SU-DHL-6 (cell line): ENCODE measurements around the gene MRPL42.

Experiments
- H2AFZ ChIP-seq: fragments of 200-600 bp; sonication (generic); 2 replicates; pipeline ENCODE4 v1.6.1; 2014; ENCODE audit warnings: low read depth, mild to moderate bottlenecking, moderate library complexity, mixed read lengths, antibody characterized with exemption, low read length; ENCODE audit not compliant: severe bottlenecking
- H3F3A ChIP-seq: fragments of 200-600 bp; shearing (Covaris generic); 2 replicates; pipeline ENCODE4 v1.6.0; 2016; ENCODE audit warnings: antibody characterized with exemption, mild to moderate bottlenecking; ENCODE audit not compliant: insufficient read depth
- H3K27ac ChIP-seq: fragments of 200-600 bp; sonication (generic); 2 replicates; pipeline ENCODE4 v1.5.1; 2016; ENCODE audit warnings: low read depth, mild to moderate bottlenecking, low read length, moderate library complexity, mixed read lengths
- H3K27me3 ChIP-seq: fragments of 200-600 bp; sonication (generic), shearing (Covaris generic); 2 replicates; pipeline ENCODE4 v1.6.0; 2014; ENCODE audit warnings: mild to moderate bottlenecking, low read length
- H3K36me3 ChIP-seq: fragments of 200-600 bp; sonication (generic); 2 replicates; pipeline ENCODE4 v1.6.1; 2014; ENCODE audit warnings: mild to moderate bottlenecking, low read length, mixed read lengths
- H3K4me2 ChIP-seq: fragments of 300-600, 200-600 bp; shearing (Covaris generic), sonication (generic); 2 replicates; pipeline ENCODE4 v1.6.0; 2014; ENCODE audit warnings: low read length, low read depth, mild to moderate bottlenecking; ENCODE audit not compliant: poor library complexity, severe bottlenecking
- H3K4me3 ChIP-seq: fragments of 200-600 bp; sonication (generic); 2 replicates; pipeline ENCODE4 v1.5.1; 2014; ENCODE audit warnings: antibody characterized with exemption, low read length, mild to moderate bottlenecking, mixed read lengths; ENCODE audit not compliant: insufficient read depth, poor library complexity, severe bottlenecking
- H3K79me2 ChIP-seq: fragments of 200-600 bp; sonication (generic); 2 replicates; pipeline ENCODE4 v1.6.1; 2014; ENCODE audit warnings: mild to moderate bottlenecking, low read length, moderate library complexity; ENCODE audit not compliant: insufficient read depth
- H3K9ac ChIP-seq: fragments of 200-600 bp; sonication (generic); 2 replicates; pipeline ENCODE4 v1.7.0; 2014; ENCODE audit warnings: mild to moderate bottlenecking, low read length
- H3K9me2 ChIP-seq: fragments of 200-600 bp; sonication (generic); replicated peaks from 2 replicates; pipeline ENCODE4 v1.6.1; 2014; ENCODE audit warnings: low read length; ENCODE audit not compliant: insufficient read depth
- H3K9me3 ChIP-seq: fragments of 200-600 bp; sonication (generic); 2 replicates; pipeline ENCODE4 v1.6.1; 2014; ENCODE audit warnings: low read length, mixed read lengths; ENCODE audit not compliant: insufficient read depth
- H4K20me1 ChIP-seq: fragments of 200-600 bp; sonication (generic); 2 replicates; pipeline ENCODE4 v1.6.1; 2014; ENCODE audit warnings: low read depth, mild to moderate bottlenecking, antibody characterized with exemption, low read length, moderate library complexity, mixed read lengths
- EZH2phosphoT487 ChIP-seq: fragments of 200-600 bp; sonication (generic), shearing (Covaris generic); conservative IDR thresholded peaks from 2 replicates; pipeline ENCODE4 v1.6.1; 2018; ENCODE audit warnings: mild to moderate bottlenecking, antibody characterized with exemption, low read length, moderate library complexity, mixed read lengths
- TF ChIP-seq, protein P1 (sequence below): fragments of 200-600 bp; sonication (generic); IDR thresholded peaks from one replicate; pipeline ENCODE4 v1.5.1; 2017; ENCODE audit warnings: antibody characterized with exemption, mild to moderate bottlenecking, low read length, moderate library complexity; ENCODE audit not compliant: insufficient read depth, poor library complexity, severe bottlenecking

The MRPL42 gene

DNA sequence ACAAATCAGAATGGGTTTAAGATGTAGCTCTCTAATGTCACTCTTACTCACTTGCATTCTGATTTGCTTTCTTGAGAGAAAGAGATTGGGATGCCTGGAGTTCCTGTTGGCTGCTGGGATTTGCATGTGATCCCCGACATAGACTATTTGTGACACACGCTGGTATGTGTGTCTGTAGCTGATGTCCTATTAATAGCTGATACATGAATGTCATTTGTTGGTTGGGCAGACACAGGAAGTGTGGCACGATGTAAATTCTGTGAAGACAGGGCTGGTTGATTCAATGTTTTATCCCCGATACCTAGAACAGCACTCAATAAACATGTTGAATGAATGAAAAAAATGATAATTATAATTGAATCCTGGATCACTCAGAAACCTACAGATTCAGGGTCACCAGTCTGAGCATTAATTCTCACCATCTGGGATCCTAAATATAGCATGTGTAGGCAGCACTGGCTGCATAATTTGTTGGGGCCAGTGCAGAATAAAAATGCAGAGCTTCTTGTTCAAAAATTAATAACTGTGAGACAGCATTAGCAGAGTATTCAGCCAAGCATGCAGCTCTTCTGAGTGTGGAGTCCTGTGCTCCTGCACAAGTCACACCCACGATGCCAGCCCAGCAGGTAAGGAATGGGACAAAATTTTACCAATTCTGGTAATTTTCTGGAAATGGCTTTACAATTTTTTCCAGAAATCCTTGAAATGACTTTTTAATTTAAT is 69.6 kb downstream of the MRPL42 start:
- H3F3A ChIP-seq, result no peaks in the 10 kb centered on the region
- H2AFZ ChIP-seq, result no peak overlapping the region
- H3K9me3 ChIP-seq, result no peaks in the 10 kb centered on the region
- H3K4me3 ChIP-seq, result no peak overlapping the region
- H3K9me2 ChIP-seq, result no peaks in the 10 kb centered on the region
- no peak overlapping the region for H3K9ac ChIP-seq
- TF ChIP-seq, protein P1, sequence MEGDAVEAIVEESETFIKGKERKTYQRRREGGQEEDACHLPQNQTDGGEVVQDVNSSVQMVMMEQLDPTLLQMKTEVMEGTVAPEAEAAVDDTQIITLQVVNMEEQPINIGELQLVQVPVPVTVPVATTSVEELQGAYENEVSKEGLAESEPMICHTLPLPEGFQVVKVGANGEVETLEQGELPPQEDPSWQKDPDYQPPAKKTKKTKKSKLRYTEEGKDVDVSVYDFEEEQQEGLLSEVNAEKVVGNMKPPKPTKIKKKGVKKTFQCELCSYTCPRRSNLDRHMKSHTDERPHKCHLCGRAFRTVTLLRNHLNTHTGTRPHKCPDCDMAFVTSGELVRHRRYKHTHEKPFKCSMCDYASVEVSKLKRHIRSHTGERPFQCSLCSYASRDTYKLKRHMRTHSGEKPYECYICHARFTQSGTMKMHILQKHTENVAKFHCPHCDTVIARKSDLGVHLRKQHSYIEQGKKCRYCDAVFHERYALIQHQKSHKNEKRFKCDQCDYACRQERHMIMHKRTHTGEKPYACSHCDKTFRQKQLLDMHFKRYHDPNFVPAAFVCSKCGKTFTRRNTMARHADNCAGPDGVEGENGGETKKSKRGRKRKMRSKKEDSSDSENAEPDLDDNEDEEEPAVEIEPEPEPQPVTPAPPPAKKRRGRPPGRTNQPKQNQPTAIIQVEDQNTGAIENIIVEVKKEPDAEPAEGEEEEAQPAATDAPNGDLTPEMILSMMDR, result no peak
- TF ChIP-seq EZH2phosphoT487, result no peak
- H3K79me2 ChIP-seq, result no peaks in the 10 kb centered on the region
- no peaks in the 10 kb centered on the region for H3K27me3 ChIP-seq
- no peak overlapping the region for H3K27ac ChIP-seq
- no peaks in the 10 kb centered on the region for H3K36me3 ChIP-seq
- H4K20me1 ChIP-seq, result no peaks in the 10 kb centered on the region
- H3K4me2 ChIP-seq, result no peak overlapping the region

DNA sequence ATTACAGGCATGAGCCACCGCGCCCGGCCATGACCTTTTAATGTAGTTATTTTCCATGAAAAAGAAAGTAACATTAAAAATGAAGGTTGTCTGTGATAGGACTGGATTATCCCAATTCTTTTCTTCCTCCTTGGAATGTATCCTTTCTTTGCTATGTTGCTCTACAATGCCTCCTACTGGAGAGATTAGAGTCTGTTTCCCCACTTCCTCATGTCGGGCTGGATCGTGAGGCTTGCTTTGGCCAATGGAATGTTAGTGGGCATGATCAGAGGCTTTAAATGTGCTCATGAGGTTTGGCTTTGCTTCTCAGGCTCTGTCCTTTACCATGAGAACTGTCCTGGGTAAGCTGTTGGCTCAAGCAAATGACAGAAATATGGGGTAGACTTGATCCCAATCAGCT is 70.5 kb downstream of the MRPL42 start:
- H3K4me2 ChIP-seq, result no peak overlapping the region
- no peaks in the 10 kb centered on the region for H3K79me2 ChIP-seq
- no peaks in the 10 kb centered on the region for H3K9me2 ChIP-seq
- H2AFZ ChIP-seq, result no peak overlapping the region
- no peaks in the 10 kb centered on the region for H3K36me3 ChIP-seq
- no peak overlapping the region for H3K4me3 ChIP-seq
- H3K9me3 ChIP-seq, result no peaks in the 10 kb centered on the region
- H3K27ac ChIP-seq, result no peak overlapping the region
- H3K27me3 ChIP-seq, result no peaks in the 10 kb centered on the region
- no peaks in the 10 kb centered on the region for H4K20me1 ChIP-seq
- no peak overlapping the region for H3K9ac ChIP-seq
- no peak for TF ChIP-seq EZH2phosphoT487
- TF ChIP-seq, protein P1, result no peak
- H3F3A ChIP-seq, result no peaks in the 10 kb centered on the region

DNA sequence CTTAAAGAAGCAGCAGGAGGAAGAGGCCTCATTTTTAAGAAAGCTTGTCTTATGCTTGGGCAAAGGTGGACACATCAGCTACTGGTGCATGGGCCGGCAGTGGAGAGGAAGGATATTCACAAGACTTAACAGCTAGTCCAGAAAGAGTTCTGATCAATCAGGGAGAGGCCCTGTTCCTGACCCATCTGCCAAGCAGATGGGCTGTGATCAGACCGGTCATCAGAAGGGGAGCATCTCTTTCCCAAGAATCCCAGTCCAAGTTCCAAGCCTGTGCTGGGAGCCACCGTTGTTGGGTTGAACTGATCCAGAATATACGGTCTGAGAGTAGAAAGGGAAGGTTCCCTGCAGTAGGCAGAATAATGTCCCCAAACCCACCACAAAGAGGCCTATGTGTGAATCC is 72.5 kb downstream of the MRPL42 start:
- Histone ChIP-seq H3K4me2 (no peak overlapping the region), H3K27me3 (no peaks in the 10 kb centered on the region), H3K27ac (no peak overlapping the region), H3K4me3 (no peak overlapping the region), H4K20me1 (no peaks in the 10 kb centered on the region), H3F3A (no peaks in the 10 kb centered on the region), H3K9me2 (no peaks in the 10 kb centered on the region), H3K9me3 (no peaks in the 10 kb centered on the region), H2AFZ (no peak overlapping the region), H3K79me2 (no peaks in the 10 kb centered on the region), H3K9ac (no peak overlapping the region), H3K36me3 (no peaks in the 10 kb centered on the region)
- TF ChIP-seq, protein P1, result no peak
- TF ChIP-seq EZH2phosphoT487, result no peak
